ENCODE data around the gene SWI5.

Gene SWI5

GRCh38 chr9:128321343-128321742 lies 45.3 kb downstream of the SWI5 start:
- DNase-seq (ENCODE audit: low read depth): no peak

GRCh38 chr9:128321879-128322403 lies 45.9 kb downstream of the SWI5 start:
- no peak for DNase-seq (ENCODE audit: low read depth)

- DNase-seq (ENCODE audit: low read depth): peak; percentile 90
Measured at GRCh38 chr9:128322404-128323211, 46.5 kb downstream of the SWI5 start, which contains the start of the genes COQ4 and TRUB2. TSS of gene COQ4 (plus strand) at chr9:128322839. CDS start at chr9:128322859, 20 bp downstream. TSS of gene TRUB2 (minus strand) at chr9:128322447. CDS start at chr9:128322408, 39 bp downstream.

- DNase-seq (ENCODE audit: low read depth): no peak
Measured at GRCh38 chr9:128323212-128323730, 47.2 kb downstream of the SWI5 start.

- no peak for DNase-seq (ENCODE audit: low read depth)
Measured at GRCh38 chr9:128323791-128324190, 47.7 kb downstream of the SWI5 start.

- DNase-seq (ENCODE audit: low read depth): no peak
Measured at GRCh38 chr9:128324401-128324800, 48.3 kb downstream of the SWI5 start.

- no peak for DNase-seq (ENCODE audit: low read depth)
Measured at GRCh38 chr9:128325629-128326028, 49.6 kb downstream of the SWI5 start.

- DNase-seq (ENCODE audit: low read depth): no peak
Measured at GRCh38 chr9:128333451-128333869, 57.4 kb downstream of the SWI5 start.

- DNase-seq (ENCODE audit: low read depth): no peak
Measured at GRCh38 chr9:128335161-128335560, 59.1 kb downstream of the SWI5 start.

GRCh38 chr9:128335914-128336313 lies 59.8 kb downstream of the SWI5 start:
- DNase-seq (ENCODE audit: low read depth): no peak

- no peak for DNase-seq (ENCODE audit: low read depth)
Measured at GRCh38 chr9:128337936-128338335, 61.9 kb downstream of the SWI5 start.

All from stimulated activated CD4-positive, alpha-beta T cell treated with anti-CD3 and anti-CD28 coated beads, Interleukin-2, amount 100 ng/mL, for 4 hours (primary cell).